Ishikawa (cell line): ENCODE results near the gene PRRT4.

Source experiments
- CEBPB ChIP-seq: IDR thresholded peaks from 2 replicates; pipeline ENCODE4 v1.6.1; 2012
- CREB1 ChIP-seq: IDR thresholded peaks from 2 replicates; pipeline ENCODE4 v1.6.1; 2012; ENCODE audit warnings: low read depth
- EP300 ChIP-seq: IDR thresholded peaks from 2 replicates; pipeline ENCODE4 v1.6.1; 2012; ENCODE audit warnings: borderline replicate concordance
- NFIC ChIP-seq: IDR thresholded peaks from 2 replicates; pipeline ENCODE4 v1.6.1; 2012
- TAF1 ChIP-seq: IDR thresholded peaks from 2 replicates; pipeline ENCODE4 v1.6.1; 2012; ENCODE audit warnings: low read depth, mild to moderate bottlenecking
- TCF12 ChIP-seq: IDR thresholded peaks from 2 replicates; pipeline ENCODE4 v1.6.1; 2012; ENCODE audit warnings: low read depth
- TEAD4 ChIP-seq: IDR thresholded peaks from 2 replicates; pipeline ENCODE4 v1.6.1; 2012
- YY1 ChIP-seq: IDR thresholded peaks from 2 replicates; pipeline ENCODE4 v1.6.1; 2012; ENCODE audit warnings: low read depth
- TF ChIP-seq, protein P1 (sequence below): IDR thresholded peaks from 2 replicates; pipeline ENCODE4 v1.6.1; 2012

DNA sequence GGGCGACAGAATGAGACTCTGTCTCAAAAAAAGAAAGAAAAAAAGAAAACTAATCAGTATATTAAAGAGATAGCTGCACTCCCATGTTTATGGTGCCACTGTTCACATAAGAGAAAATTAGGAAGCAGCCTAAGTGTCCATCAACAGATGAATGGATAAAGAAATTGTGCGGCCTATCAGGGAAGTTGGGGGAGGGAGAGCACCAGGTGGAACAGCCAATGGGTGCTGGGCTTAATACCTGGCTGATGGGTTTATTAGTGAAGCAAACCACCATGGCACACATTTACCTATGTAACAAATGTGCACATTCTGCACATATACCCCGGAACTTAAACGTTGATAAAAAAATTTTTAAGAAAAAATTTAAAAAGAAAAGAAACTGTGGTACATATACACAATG, 9.0 kb upstream of the PRRT4 start:
- TF ChIP-seq TAF1 (no peak), YY1 (no peak), CEBPB (no peak), NFIC (no peak), EP300 (no peak), CREB1 (no peak), TEAD4 (no peak), TCF12 (no peak)
- TF ChIP-seq, protein P1, sequence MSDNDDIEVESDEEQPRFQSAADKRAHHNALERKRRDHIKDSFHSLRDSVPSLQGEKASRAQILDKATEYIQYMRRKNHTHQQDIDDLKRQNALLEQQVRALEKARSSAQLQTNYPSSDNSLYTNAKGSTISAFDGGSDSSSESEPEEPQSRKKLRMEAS, result no peak
